GM10266 (cell line): ENCODE measurements around the gene SLC44A2.
"Not testable (repeated sequence)": the region's sequence is repeated elsewhere in the genome, so short reads cannot be mapped to it uniquely, and the experiment has no call there.

ENCODE experiments used
- DNase-seq: peaks from one replicate; pipeline ENCODE4 v3.0.0; 2012; ENCODE audit errors: extremely low spot score
- TF ChIP-seq, protein P1 (sequence below): IDR thresholded peaks from 2 replicates; pipeline ENCODE4 v1.5.1; 2012; ENCODE audit warnings: mild to moderate bottlenecking, low read depth; ENCODE audit not compliant: control insufficient read depth, insufficient read depth; ENCODE audit errors: missing control alignments

Gene SLC44A2

DNA sequence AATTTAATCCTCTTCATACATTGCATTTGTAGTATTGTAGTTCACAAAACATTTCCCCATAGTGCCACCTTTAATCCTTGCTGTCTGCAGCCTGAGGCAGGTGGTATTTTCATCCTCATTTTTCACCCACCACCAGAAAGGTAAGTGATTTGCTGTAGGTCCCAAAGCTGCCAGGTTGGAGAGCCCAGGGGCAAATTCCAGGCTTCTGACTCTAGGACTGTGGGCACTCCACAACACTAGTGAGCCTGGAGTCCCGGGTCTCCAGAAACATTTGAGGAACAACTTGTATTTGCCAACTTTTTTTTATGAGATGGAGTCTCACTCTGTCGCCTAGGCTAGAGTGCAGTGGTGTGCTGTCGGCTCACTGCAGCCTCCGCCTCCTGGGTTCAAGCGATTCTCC, 35.0 kb downstream of the SLC44A2 start:
- DNase-seq = no peak
- TF ChIP-seq, protein P1, sequence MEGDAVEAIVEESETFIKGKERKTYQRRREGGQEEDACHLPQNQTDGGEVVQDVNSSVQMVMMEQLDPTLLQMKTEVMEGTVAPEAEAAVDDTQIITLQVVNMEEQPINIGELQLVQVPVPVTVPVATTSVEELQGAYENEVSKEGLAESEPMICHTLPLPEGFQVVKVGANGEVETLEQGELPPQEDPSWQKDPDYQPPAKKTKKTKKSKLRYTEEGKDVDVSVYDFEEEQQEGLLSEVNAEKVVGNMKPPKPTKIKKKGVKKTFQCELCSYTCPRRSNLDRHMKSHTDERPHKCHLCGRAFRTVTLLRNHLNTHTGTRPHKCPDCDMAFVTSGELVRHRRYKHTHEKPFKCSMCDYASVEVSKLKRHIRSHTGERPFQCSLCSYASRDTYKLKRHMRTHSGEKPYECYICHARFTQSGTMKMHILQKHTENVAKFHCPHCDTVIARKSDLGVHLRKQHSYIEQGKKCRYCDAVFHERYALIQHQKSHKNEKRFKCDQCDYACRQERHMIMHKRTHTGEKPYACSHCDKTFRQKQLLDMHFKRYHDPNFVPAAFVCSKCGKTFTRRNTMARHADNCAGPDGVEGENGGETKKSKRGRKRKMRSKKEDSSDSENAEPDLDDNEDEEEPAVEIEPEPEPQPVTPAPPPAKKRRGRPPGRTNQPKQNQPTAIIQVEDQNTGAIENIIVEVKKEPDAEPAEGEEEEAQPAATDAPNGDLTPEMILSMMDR = no peak

DNA sequence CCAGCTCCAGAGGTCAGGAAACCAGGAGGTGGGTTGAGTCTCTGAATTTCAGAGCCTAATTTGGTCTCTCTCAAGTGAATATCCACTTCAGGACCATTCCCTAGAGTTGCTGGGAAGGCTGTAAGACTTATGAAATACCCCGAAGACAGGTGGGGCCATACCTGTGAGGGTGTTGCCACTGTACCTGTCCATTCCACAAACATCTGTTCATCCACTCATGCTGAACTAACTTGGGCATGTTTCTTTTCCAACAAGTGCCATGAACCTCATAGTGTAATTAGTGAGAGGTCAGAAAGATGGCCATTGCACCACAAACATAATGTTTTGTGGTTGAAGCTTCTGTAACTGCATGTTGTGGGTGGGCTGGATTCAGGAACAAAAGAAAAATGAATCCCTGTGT, 36.6 kb downstream of the SLC44A2 start:
- TF ChIP-seq, protein P1 = no peak
- DNase-seq = no peak

- no peak for DNase-seq
These were observed 37.3 kb downstream of the SLC44A2 start for GRCh38 chr19:10662384-10663251.

GRCh38 chr19:10663252-10663563, 37.9 kb downstream of the SLC44A2 start:
- not testable (repeated sequence) for DNase-seq

More at GRCh38 chr19:10662384-10663251, 37.3 kb downstream of the SLC44A2 start:
- TF ChIP-seq, protein P1 = no peak

DNA sequence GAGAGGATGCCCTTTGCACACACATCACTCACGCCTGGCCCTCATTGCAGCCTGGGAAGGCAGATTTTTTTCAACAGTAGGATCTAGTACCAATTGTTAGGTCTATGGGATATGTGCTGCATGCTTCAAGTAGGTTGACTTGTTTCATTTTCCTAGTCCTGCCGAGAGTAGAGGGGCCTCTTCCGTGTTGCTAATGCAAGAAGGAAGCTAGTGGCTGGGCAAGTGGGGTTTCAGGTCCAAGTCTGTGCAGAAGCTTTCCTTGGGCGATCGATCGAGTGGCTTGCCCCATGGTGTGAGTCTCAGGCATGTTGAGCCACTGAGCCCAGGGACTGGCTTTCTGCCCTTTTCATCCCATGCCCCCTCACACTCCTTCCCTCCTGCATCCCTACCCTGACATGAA, 42.5 kb downstream of the SLC44A2 start:
- TF ChIP-seq, protein P1 = no peak
- DNase-seq = no peak

GRCh38 chr19:10669246-10669645, 43.9 kb downstream of the SLC44A2 start:
- no peak for DNase-seq
- TF ChIP-seq, protein P1 = no peak

- TF ChIP-seq, protein P1 = no peak
- DNase-seq = no peak
These were observed 44.8 kb downstream of the SLC44A2 start for GRCh38 chr19:10670182-10670581.
